A549 treated with Mapracorat at 1 μM for 4 hours (cell line): ENCODE measurements around the gene SH3GL3. TPM values are rescaled to one million over a fixed set of nuclear protein-coding genes. Genes with fewer than 3 reads are reported as not detected.

Experiments used
- total RNA-seq: library from RNA; stranded (reverse); fragments of 200-300 nt; extraction: Qiagen RNA extraction; gene quantifications from 5 replicates; pipeline ENCODE4 v1.2.3, GENCODE V29; 2022

SH3GL3 gene
- total RNA-seq = 0.47 to 1.3 TPM (median 0.78 TPM) in 5 replicates

DNA sequence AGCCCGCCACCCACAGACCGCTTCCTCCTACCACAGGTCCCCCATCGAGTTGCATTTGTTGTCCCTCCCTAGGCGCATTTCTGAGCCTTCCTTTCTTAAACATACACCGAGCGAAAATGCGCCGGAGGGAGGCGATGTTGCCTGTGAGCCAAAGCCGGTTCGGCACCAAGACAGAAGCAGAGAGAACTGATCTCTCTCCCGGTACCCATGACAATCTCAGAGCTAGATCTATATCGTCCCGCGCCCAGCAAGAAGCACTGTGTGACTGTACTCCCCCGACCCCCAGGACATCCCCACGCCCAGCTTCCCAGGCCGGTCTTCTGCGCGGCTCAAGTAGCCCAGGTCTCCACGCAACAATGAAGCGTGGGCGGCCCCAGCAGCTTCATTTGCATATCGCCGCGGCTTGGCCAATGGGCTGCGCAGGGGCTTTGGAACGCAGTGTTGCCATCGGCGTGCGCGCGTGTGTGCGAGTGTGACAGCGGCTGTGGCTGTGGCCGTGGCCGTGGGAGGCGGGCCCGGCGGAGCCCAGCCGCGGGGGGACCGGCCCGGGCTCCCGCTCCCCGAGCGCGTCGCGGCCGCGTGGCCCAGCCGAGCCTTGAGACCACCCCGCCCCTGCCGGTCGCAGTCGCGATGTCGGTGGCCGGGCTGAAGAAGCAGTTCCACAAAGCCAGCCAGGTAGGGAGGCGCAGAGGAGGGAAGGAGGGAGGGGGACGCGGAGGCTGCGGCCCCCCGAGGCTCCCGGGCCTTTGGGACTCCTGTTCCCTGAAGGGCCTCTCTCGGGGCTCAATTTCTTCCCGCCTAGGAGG is at the start of gene SH3GL3:
Gene SH3GL3 (plus strand): TSS at position 438 of the 806 bp plus-strand sequence. CDS start 193 bp downstream, at position 631.

GRCh38 chr15:83653639-83654378 is 206.7 kb downstream of the SH3GL3 start, which contains the start of gene ADAMTSL3:
TSS of gene ADAMTSL3 (plus strand) at chr15:83654123. CDS start at chr15:83655762, 1,639 bp downstream.

Other genes with a start within 250 kb of the SH3GL3 start
- 43.4 to 70.7 TPM (median 54.8 TPM) in 5 replicates for gene HDGFL3, start 239.5 kb upstream of the SH3GL3 start, total RNA-seq
- 0.72 to 0.95 TPM (median 0.76 TPM) in 5 replicates for gene BNC1, start 162.7 kb upstream of the SH3GL3 start, total RNA-seq
- gene ADAMTSL3, start 206.8 kb downstream of the SH3GL3 start, total RNA-seq = 0.19 to 0.67 TPM (median 0.35 TPM) in 5 replicates